Measurements from ENCODE around the gene TRIM38.
A peak's percentile ranks its signal among the peaks of the same experiment; 100 is the strongest.
"Not testable (repeated sequence)": the region's sequence is repeated elsewhere in the genome, so short reads cannot be mapped to it uniquely, and the experiment has no call there.

The TRIM38 gene, protein sequence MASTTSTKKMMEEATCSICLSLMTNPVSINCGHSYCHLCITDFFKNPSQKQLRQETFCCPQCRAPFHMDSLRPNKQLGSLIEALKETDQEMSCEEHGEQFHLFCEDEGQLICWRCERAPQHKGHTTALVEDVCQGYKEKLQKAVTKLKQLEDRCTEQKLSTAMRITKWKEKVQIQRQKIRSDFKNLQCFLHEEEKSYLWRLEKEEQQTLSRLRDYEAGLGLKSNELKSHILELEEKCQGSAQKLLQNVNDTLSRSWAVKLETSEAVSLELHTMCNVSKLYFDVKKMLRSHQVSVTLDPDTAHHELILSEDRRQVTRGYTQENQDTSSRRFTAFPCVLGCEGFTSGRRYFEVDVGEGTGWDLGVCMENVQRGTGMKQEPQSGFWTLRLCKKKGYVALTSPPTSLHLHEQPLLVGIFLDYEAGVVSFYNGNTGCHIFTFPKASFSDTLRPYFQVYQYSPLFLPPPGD

DNA sequence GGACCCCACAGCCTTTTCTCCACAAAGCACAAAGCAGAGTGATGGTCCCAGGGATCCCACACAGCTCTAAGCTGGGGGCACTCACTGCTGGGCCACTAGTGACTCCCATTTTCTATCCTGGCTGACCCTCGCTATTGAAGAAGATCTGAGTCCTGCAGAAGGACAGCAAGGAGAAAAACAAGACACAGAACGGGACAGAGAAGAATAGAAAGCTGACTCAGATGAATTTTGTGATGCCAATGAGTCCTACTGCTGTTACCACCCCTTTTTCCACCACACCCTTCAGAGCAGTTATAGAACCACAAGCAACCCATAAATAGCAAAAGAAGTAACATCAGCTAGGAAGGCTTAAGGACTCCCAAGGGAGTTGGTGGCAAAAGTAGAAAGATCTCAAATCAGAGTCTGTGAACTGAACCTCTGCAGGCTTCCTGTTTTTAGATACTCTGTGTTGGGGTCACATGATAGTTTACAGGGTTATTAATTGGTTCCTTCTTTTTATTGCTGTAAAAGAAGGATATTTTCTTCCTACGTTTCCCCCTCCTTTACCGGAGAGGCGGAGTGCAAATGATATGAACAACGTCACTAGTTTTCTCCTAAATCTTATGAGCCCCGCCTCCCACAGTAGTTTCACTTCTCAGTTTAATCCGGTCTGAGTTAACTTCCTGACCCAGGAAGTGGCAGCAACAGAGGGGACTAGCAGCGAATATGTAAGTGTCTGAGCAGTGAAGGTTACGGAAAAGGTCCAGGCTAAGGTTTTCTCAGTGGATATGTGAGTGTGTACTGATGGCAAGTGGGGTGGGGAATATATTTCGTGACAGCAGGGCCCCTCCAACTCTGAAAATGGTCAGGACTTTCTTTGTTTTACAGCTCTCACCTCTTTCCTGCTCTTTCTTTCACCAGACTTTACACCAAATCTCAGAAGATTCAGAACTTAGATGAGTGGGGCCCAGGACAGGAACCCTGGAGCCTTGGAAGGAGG, at the start of gene TRIM38:
Gene TRIM38, plus strand, starts transcription at position 654 of the 979 bp plus-strand sequence. CDS start 3,721 bp downstream, outside the sequence.
- DNase-seq, result peak in 24 of 56 donors; percentile 1 to 49 (median 3)

DNA sequence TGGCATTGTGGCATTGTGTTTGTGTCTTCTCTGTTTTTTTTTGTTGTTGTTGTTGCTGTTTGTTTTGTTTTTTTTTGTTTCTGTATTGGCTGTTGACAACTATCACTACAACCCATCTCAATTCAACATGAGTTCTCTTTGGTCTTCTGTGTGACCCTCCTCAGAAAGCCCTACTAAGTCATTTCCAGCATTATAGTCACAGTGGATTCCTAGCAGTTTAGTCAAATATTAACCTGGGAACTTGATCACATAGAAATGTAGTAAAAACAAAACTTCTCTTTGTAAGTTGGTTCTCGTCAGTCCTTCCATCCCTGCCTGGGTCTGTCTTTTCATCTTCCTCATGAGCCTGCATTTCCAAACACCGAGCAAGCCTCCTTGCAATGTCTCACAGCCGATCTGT, 48.9 kb upstream of the TRIM38 start:
- no peak for DNase-seq

DNA sequence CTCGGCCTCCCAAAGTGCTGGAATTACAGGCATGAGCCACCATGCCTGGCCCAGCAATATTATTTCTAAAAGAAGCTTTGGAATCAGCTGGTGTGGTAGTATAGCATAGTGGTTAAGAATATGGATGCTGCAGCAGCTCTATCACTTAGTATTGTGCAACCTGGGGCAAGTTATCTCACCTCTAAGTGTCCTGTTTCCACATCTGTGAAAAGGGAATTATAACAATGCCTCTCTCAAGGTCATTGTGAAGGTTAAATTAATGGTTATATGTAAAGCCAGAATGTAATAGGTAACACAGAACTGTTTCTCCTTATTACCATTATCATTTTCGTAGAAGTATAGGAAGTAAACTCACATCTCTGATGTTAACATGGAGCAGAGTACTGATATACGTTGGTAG, 46.3 kb upstream of the TRIM38 start:
- no peak for DNase-seq

- DNase-seq, result no peak
These were observed 45.7 kb upstream of the TRIM38 start for GRCh38 chr6:25916789-25917490.

DNA sequence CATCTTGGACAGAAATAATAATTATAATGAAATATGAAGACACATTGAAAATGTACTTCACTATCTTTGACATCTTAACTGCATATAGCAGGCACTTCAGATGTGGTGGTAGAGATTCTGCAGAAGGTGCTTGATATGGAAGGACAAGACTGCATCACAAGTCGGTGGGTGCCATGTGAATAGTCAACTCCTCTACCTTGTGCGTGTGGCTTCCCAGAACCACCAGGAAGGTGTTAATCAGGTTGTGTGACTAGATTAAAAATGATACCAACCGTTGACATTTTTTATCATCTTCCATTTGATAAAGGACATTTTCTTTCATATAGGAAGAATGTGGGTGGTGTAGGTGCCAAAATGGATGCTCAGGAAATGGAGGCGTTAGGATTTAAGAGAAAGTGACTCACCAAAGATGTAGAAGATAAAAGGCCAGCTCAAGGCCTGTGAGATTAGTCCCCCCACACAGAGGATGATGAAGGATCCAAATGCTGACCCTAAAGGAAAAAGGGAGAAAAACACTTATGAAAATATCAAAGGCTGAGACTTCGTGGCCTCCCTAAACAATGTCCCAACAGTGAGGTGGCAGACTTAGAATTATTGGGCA, 44.4 kb upstream of the TRIM38 start:
- no peak for DNase-seq

DNA sequence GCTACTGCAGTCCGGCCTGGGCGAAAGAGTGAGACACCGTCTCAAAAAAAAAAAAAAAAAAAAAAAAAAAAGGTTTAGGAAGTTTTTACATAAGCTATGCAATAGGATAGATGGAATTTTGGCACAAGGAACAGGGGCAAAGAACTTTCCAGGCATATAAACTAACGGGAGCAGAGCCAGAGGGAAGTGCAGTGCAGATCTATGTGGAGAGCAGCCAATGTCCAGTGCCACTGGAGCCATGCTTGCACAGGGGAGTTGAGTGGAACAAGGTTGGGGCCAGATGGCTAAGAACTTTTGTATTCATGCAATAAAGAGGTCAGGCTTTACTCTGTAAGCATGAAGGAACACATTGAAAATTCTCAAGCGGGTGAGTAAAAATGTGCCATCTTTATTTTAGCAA, 42.9 kb upstream of the TRIM38 start:
- no peak for DNase-seq

DNA sequence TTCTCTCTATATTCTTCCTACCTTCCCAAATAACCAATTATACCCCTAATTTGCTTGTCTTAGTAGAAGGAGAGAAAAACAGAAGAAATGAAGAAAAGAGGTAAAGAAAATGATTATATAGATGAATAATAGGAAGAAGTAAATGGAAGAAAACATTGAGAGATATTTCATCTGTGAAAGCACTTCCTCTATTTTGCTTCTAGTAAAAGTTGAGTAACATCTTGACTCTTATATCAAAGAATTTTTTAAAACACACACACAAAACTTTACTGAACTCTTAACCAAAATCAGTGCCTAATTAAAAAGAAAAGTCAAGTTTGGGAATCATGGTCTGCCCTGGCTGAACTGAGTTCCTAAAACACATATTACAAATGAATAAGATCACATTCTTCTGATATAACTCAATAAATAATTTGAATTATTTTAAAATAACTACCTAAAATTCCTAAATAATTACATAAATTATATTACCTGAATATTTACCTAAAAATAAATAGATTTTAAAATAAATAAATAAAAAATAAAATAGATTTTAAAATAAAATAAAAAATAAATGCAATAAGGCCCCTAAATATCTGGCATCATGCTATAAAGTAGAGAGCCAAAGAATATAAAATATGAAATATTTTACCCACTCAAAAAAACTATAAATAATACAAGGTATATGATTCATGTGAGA, 40.9 kb upstream of the TRIM38 start:
- DNase-seq, result no peak

DNA sequence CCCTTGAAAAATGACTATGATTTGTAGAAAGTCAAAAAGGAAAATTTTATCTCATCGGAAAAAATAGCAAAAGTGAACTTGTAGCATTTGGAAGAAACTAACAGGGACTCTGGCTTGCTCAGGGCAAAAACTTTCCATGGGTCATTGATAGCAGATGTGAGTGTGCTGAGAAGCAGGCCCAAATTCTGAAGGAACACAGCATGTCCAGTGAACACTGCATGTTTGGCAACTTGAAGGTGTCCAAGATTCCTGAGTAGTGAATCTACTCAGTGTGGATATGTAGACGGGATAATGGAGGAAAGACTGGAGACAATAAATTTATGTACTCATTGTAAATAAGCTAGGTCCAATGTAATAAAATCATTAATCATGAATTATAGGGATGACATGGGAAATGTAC, 40.3 kb upstream of the TRIM38 start:
- no peak for DNase-seq

DNA sequence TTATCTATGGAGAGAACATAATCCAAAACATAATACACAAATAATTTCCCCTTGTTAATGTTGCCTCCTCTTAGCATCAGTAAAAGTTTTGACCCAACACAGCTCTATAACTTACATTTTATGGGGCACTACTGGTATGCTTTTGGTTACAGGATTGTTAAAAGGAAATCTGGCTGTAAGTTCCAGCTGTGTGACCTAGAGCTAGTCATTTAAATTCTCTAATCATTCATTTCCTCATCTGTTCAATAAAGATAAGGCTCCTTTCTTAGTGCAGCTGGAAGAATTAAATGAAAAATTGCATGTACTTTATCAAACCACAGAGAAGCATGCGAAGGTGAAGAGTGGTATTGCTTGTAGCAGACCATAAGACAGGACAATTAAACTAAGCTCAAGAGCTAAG, 36.7 kb upstream of the TRIM38 start:
- no peak for DNase-seq

- DNase-seq, result no peak
These were observed 35.4 kb upstream of the TRIM38 start for GRCh38 chr6:25927178-25927577.

GRCh38 chr6:25927756-25928216, 34.8 kb upstream of the TRIM38 start:
- DNase-seq, result no peak

- DNase-seq, result no peak
These were observed 33.9 kb upstream of the TRIM38 start for GRCh38 chr6:25928562-25929324.

GRCh38 chr6:25929785-25930184, 32.8 kb upstream of the TRIM38 start:
- DNase-seq, result not testable (repeated sequence)

GRCh38 chr6:25930532-25931410, 31.8 kb upstream of the TRIM38 start, which contains the start of gene SLC17A2:
TSS of gene SLC17A2 (minus strand) at chr6:25930691. CDS start at chr6:25925796, 4,895 bp downstream.
- DNase-seq, result no peak

GRCh38 chr6:25931411-25931709, 31.2 kb upstream of the TRIM38 start:
- DNase-seq, result no peak

GRCh38 chr6:25934156-25934555, 28.4 kb upstream of the TRIM38 start:
- DNase-seq, result no peak

- DNase-seq, result no peak
These were observed 27.8 kb upstream of the TRIM38 start for GRCh38 chr6:25934735-25935313.

DNA sequence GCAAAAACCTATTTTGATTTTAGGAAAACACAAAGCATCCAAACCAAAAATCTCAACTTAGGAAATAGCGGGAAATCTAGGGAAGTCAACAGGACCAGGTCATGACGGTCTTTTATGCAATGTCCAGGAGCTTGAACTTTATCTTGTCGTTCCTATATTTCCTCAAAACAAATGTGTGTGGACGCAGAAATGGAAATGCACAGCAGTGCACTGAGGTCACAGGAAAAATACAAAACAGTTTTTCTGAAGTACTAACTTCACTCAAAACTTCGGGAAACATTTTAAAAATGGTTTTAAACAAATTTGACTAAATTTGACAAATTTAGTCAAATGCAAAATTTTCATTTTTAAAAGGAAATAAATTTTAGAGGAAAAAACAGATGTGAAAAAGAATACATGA, 26.6 kb upstream of the TRIM38 start:
- no peak for DNase-seq

Data from amygdala (tissue), 56 donors.